HG02798 (cell line): ENCODE data around the gene PXYLP1.

Experiments
- ATAC-seq: cut with Tn5 transposase; IDR thresholded peaks from one replicate; pipeline ENCODE4 v1.9.1; 2021; ENCODE audit warnings: mild to moderate bottlenecking; ENCODE audit not compliant: unreplicated experiment, poor library complexity

The PXYLP1 gene

GRCh38 chr3:141227752-141228151 is 3.9 kb upstream of the PXYLP1 start:
- no peak for ATAC-seq

DNA sequence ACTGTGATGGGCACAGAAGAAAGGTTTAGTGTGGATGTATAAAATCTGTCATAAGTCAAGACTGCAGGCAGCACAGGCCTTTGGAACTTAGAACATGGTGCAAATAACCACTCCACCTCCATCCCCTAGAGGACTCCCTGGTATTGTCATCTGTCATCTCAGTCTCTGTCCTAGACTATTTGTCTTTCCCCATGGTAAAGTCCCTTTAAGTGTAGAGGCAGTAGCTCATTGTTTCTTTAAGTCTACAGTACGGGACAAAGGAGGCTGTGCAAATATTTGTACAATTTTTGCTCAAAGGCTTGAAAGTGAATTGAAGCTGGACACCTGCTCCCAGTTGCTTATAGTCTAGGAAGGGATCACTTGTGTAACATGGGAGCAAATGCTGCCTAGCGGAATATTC is 3.2 kb upstream of the PXYLP1 start:
- no peak for ATAC-seq

GRCh38 chr3:141229132-141229531 is 2.5 kb upstream of the PXYLP1 start:
- no peak for ATAC-seq

DNA sequence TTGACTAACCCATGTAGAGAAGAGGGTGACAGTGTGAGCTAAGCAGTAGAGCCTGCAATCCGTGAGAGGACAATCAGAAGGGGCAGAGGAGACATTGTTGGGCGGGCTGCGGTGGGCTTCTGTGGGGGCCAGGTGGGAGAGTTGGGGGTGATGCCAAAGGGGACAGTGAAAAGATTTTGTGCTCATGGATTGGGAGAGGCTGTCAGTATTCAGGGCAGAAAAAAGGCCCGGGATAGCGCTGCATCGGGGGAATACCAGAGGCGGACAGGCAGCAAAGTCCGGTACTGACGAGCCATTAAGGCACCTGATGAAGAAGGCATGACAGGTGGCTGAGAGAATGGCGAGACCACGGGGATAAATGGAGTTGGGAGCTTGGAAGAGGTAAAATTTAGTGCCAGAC is 1.3 kb upstream of the PXYLP1 start:
- ATAC-seq = no peak

GRCh38 chr3:141231952-141232823 is 563 bp downstream of the PXYLP1 start:
- no peak for ATAC-seq

DNA sequence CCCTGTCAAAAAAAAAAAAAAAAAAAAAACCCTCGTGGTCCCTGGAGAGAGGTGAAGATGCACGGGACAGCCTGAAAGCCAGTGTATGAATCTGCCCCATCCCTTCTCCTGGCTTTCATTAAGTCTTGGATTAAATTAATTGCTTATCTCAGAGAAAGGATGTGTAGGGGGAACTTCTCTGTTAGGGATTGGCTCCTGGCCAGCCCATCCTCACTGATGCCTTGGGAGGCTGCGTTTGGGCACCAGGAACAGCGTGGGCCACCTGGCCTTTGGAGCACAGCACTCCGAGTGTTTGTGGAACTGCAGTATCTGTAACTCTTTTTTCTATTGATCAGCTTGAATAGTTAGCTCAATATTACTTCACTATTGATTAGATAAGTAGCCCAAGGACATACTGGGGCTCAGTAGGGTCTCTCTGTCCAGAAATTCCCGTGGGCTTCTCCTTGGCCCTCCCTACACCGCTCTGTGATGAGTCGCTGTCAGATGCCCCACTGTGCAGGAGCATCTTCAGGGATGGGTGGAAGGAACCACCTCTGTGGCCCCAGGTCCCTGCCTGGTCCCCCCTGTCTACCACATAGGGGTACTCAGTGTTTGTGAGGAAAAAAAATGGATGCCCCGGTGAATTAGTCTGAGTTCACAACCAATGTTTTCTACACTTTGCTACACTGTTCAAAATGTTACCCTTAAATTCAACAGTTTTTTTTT is 2.0 kb downstream of the PXYLP1 start:
- no peak for ATAC-seq

GRCh38 chr3:141234283-141234682 is 2.7 kb downstream of the PXYLP1 start:
- ATAC-seq = no peak

GRCh38 chr3:141235661-141236171 is 4.1 kb downstream of the PXYLP1 start:
- no peak for ATAC-seq

DNA sequence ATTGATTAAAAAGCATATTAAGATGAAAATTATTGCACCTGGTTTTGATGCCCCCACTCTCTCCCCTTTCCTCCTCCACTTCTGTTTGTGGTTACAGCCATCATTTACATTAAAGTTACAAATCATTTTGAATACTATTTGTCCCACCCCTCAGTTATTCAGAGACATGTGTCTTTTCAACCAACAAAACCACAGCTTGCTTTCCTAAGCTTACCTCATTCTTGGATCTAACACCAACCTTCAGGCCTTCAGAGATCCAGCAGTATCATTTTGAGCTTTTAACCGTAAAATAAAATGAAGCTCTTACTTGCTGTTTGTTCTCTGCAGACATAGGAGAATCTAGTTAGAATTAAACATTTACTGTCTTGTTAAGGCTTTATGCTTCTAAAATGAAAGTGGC is 4.7 kb downstream of the PXYLP1 start:
- ATAC-seq = no peak

DNA sequence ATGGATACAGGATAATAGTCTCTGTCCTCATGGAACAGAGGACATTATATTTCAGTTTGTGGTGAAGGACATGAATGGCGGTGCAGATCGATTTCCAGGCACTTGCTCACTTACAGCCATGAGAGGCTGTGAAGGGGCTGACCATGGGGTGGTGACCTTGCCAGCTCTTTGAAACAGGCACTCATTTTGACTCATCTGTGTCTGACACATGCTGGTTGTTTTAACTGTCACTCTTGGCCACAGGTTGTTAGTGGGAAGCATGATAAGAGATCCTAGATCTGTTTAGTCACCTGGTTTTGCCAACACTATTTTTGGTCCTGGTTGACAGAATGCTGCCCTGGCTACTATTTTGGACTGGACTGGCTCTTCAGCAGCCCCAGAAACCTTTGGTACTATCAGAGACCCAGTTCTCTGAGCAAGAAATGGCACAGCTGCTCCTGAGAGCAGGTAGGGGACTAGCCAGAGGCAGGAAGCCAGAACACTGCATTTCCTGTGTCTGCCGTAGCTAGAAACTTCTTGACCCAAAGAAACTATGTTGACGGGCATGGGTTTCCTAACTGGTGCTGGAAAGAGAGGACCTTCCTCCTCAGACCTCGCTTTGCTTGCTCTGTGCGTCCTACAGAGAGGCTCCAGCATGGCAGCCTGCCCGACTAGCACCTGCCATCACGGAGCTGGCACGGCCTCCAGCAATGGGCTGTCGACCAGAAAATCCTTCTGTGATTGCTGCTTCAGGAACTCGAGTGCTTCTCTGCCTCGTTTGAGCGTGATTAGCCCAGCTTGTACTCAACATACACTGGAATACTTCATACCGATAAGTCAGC is 6.3 kb downstream of the PXYLP1 start:
- no peak for ATAC-seq

GRCh38 chr3:141239511-141240281 is 8.1 kb downstream of the PXYLP1 start:
- ATAC-seq = no peak

DNA sequence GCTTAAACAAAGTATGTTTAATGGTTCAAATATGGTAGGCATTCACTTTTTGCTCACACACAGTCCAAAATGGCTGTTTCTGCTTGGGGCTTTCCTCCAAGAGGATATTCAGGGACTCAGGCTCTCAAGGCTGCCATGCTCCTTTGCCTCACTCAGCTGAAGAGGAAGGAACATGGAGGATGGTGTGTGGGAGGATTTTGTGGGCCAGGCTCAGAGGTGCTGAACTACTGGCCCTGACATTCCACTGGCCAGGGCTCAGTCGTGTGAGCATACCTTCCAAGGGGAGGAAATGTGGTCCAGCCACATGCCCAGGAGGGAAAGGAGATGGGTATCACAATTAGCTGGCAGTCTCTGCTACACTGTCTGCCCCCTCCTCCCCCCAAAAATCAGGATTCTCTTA is 8.7 kb downstream of the PXYLP1 start:
- ATAC-seq = no peak

GRCh38 chr3:141240687-141241615 is 9.3 kb downstream of the PXYLP1 start:
- ATAC-seq = no peak

DNA sequence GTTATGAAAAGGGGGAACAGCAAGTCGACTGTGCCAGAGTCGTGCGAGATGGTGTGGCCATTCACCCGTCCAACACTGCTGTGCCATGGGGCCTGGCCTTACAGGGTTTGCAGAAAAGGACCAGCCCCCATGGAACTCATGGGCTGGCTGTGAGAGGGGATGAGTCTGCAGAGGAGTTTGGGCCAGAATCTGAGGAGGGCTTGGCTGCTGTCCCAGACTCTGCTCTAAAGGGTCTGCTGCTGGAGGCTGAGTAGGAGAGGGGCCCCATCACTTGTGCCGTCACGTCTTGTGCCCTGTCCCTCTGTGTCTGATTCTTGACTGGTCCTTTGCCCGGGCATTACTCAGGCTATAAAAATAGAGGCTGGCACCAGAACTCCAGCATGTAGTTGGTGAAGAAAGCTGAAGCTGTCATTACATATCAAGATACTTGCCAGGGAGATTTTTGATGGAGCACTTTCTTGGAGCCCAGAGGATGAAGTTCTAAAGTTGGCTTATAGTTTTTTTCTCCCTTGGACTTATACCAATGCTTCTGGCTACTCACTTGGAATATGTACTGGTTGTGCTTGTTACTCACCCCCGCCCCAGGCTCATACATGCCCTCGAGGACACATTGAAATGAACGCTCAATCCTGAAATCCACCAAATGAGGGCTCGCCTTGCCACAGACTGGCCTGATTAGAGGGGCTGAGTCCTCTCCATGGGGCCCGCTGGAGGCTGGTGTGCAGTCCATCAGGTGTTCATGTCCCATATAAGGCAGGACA is 10.2 kb downstream of the PXYLP1 start:
- ATAC-seq = no peak

DNA sequence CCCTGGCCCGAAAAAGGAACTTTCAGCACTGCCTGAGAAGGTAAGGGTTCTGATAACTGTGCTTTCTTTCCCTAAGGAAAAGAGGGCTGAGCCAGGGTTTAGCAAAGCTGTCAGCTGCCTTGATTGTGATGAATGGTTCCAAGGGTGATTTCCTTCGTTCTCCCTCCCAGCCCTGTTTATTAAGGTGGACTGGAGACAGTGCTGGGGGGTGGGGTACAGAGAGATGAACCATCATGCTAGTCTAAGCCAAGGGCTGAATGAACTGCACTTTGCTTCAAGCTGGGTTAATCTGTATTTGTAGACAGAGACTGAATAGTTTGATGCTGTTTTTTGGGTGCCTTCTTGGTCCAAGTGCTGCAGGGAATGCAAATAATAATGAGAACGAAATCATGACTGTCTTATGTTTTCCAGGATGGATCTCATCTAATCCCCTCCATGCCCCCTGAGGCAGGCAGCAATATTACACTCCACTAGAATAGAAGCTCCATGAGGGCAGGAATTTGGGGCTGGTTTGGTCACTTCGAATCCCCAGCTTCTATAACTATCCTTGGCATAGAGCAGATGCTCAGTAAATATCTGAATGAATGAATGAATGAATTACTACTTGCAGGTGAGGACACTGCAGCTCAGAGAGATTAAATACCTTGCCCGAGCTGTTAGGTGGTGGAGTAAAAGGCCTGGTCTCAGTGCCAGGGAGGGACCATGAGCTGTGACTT is 10.9 kb downstream of the PXYLP1 start:
- ATAC-seq = no peak

- no peak for ATAC-seq
Measured at GRCh38 chr3:141243271-141243707, 11.7 kb downstream of the PXYLP1 start.

DNA sequence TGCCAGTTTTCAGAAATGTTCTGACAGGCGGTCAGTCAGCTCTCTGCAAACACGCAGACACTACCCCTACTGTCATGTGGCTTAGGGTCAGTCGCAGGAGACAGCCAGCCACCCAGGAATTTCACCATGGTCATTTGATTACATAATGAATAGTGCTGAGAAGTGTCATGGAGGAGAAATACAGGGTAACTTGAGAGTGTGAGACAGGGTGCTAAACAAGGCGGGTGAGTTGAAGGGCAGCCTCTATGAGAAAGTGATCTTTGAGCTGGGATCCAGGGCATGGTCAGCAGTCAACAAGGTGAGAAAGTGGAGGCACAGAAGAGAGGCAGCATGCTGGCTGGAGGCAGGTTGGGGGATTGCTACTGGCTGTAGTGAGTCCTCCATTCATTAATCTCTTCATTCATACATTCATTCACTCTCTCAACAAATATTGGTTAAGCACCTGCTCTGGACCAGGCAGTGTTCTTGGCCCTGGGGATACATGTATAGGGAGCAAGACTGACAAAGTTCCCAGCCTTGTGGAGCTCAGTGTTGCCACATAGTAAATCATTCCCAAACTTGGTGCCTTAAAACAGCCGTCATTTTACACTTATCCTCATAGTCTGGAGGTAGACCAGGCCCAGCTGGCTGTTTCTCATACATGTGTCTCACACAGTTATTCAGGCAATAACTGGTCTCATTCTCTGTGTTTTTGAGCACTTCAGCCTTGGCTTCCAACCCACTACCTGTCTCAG is 14.8 kb downstream of the PXYLP1 start:
- no peak for ATAC-seq
